Activated naive CD4-positive, alpha-beta T cell treated with anti-CD3 and anti-CD28 coated beads, Interleukin-2, amount 10 ng/mL, durations not matched to agents 7 days and 5 days (primary cell): Measurements from ENCODE around the gene DCC.

ENCODE experiments used
- CTCF ChIA-PET: fragments of 350-600 bp; sonication (Branson Sonifier 250); formaldehyde crosslinking; loops from one replicate; lab custom pipeline; 2021; ENCODE audit warnings: antibody characterized with exemption; lab: Charles Lee
- DNase-seq: peaks from one replicate; pipeline ENCODE4 v3.0.0-alpha.2; 2020
- H3K27ac Mint-ChIP-seq: one replicate; pipeline ENCODE4 v1.8.0; 2021; ENCODE audit warnings: mild to moderate bottlenecking, moderate library complexity, mixed read lengths
- H3K27me3 Mint-ChIP-seq: one replicate; pipeline ENCODE4 v1.8.0; 2021; ENCODE audit warnings: mild to moderate bottlenecking, mixed read lengths
- H3K36me3 Mint-ChIP-seq: one replicate; pipeline ENCODE4 v1.8.0; 2021; ENCODE audit warnings: mixed read lengths
- H3K4me1 Mint-ChIP-seq: one replicate; pipeline ENCODE4 v1.8.0; 2021; ENCODE audit warnings: mixed read lengths
- H3K4me3 Mint-ChIP-seq: one replicate; pipeline ENCODE4 v1.8.0; 2021; ENCODE audit warnings: mild to moderate bottlenecking, moderate library complexity, mixed read lengths
- H3K9me3 Mint-ChIP-seq: one replicate; pipeline ENCODE4 v1.8.0; 2021; ENCODE audit warnings: mixed read lengths

The DCC gene

GRCh38 chr18:52519021-52519420, 179.0 kb downstream of the DCC start:
- CTCF ChIA-PET = no interaction called here
- H3K9me3 Mint-ChIP-seq = no peaks in the 10 kb centered on the region
- H3K36me3 Mint-ChIP-seq = no peaks in the 10 kb centered on the region
- H3K27me3 Mint-ChIP-seq = no peaks in the 10 kb centered on the region
- H3K4me3 Mint-ChIP-seq = no peak overlapping the region
- no peak for DNase-seq
- H3K27ac Mint-ChIP-seq = no peak overlapping the region
- H3K4me1 Mint-ChIP-seq = no peaks in the 10 kb centered on the region

- Mint-ChIP-seq H3K9me3 (no peaks in the 10 kb centered on the region), H3K4me3 (no peak overlapping the region), H3K36me3 (no peaks in the 10 kb centered on the region), H3K4me1 (no peaks in the 10 kb centered on the region), H3K27me3 (no peaks in the 10 kb centered on the region), H3K27ac (no peak overlapping the region)
- CTCF ChIA-PET = no interaction called here
- DNase-seq = no peak
These were observed 183.6 kb downstream of the DCC start for GRCh38 chr18:52523566-52523965.

- no peaks in the 10 kb centered on the region for H3K9me3 Mint-ChIP-seq
These were observed 191.8 kb downstream of the DCC start for GRCh38 chr18:52531836-52532235.

GRCh38 chr18:52536039-52536438, 196.0 kb downstream of the DCC start:
- Mint-ChIP-seq H3K4me1 (no peaks in the 10 kb centered on the region), H3K27me3 (no peaks in the 10 kb centered on the region), H3K36me3 (no peaks in the 10 kb centered on the region), H3K27ac (no peak overlapping the region), H3K9me3 (peaks cover 2% of the 10 kb centered on the region), H3K4me3 (no peak overlapping the region)
- CTCF ChIA-PET = no interaction called here
- DNase-seq = no peak

More at GRCh38 chr18:52531836-52532235, 191.8 kb downstream of the DCC start:
- H3K36me3 Mint-ChIP-seq = no peaks in the 10 kb centered on the region
- H3K27ac Mint-ChIP-seq = no peak overlapping the region
- CTCF ChIA-PET = no interaction called here
- no peak overlapping the region for H3K4me3 Mint-ChIP-seq
- no peaks in the 10 kb centered on the region for H3K27me3 Mint-ChIP-seq
- H3K4me1 Mint-ChIP-seq = no peaks in the 10 kb centered on the region
- no peak for DNase-seq

GRCh38 chr18:52537261-52537660, 197.3 kb downstream of the DCC start:
- no peak overlapping the region for H3K4me3 Mint-ChIP-seq
- no peaks in the 10 kb centered on the region for H3K36me3 Mint-ChIP-seq
- no peaks in the 10 kb centered on the region for H3K4me1 Mint-ChIP-seq
- CTCF ChIA-PET = no interaction called here
- no peaks in the 10 kb centered on the region for H3K27me3 Mint-ChIP-seq
- no peak overlapping the region for H3K27ac Mint-ChIP-seq
- H3K9me3 Mint-ChIP-seq = peaks cover 2% of the 10 kb centered on the region
- no peak for DNase-seq

- DNase-seq = no peak
- Mint-ChIP-seq H3K27ac (no peak overlapping the region), H3K4me1 (no peaks in the 10 kb centered on the region)
These were observed 201.1 kb downstream of the DCC start for GRCh38 chr18:52541056-52541455.

GRCh38 chr18:52544086-52544485, 204.1 kb downstream of the DCC start:
- no peaks in the 10 kb centered on the region for H3K4me1 Mint-ChIP-seq
- H3K4me3 Mint-ChIP-seq = no peak overlapping the region
- no peaks in the 10 kb centered on the region for H3K36me3 Mint-ChIP-seq
- no peak for DNase-seq
- H3K27me3 Mint-ChIP-seq = no peaks in the 10 kb centered on the region
- CTCF ChIA-PET = no interaction called here
- peaks cover 2% of the 10 kb centered on the region for H3K9me3 Mint-ChIP-seq
- no peak overlapping the region for H3K27ac Mint-ChIP-seq

More at GRCh38 chr18:52541056-52541455, 201.1 kb downstream of the DCC start:
- Mint-ChIP-seq H3K4me3 (no peak overlapping the region), H3K27me3 (no peaks in the 10 kb centered on the region), H3K9me3 (peaks cover 2% of the 10 kb centered on the region), H3K36me3 (no peaks in the 10 kb centered on the region)
- CTCF ChIA-PET = no interaction called here

- no peaks in the 10 kb centered on the region for H3K36me3 Mint-ChIP-seq
- H3K27me3 Mint-ChIP-seq = no peaks in the 10 kb centered on the region
- H3K4me3 Mint-ChIP-seq = no peak overlapping the region
- H3K27ac Mint-ChIP-seq = no peak overlapping the region
- CTCF ChIA-PET = no interaction called here
- no peaks in the 10 kb centered on the region for H3K9me3 Mint-ChIP-seq
- H3K4me1 Mint-ChIP-seq = no peaks in the 10 kb centered on the region
- no peak for DNase-seq
These were observed 206.8 kb downstream of the DCC start for GRCh38 chr18:52546686-52547346.

GRCh38 chr18:52553441-52553840, 213.4 kb downstream of the DCC start:
- Mint-ChIP-seq H3K27me3 (no peaks in the 10 kb centered on the region), H3K9me3 (no peaks in the 10 kb centered on the region), H3K36me3 (no peaks in the 10 kb centered on the region), H3K4me3 (no peak overlapping the region), H3K4me1 (no peaks in the 10 kb centered on the region), H3K27ac (no peak overlapping the region)
- DNase-seq = no peak
- CTCF ChIA-PET = no interaction called here

- H3K4me1 Mint-ChIP-seq = no peaks in the 10 kb centered on the region
- H3K27ac Mint-ChIP-seq = no peak overlapping the region
- no peaks in the 10 kb centered on the region for H3K36me3 Mint-ChIP-seq
These were observed 214.2 kb downstream of the DCC start for GRCh38 chr18:52554180-52554579.

GRCh38 chr18:52567360-52567759, 227.4 kb downstream of the DCC start:
- Mint-ChIP-seq H3K27ac (no peak overlapping the region), H3K4me1 (no peaks in the 10 kb centered on the region), H3K4me3 (no peak overlapping the region), H3K9me3 (peaks cover 4% of the 10 kb centered on the region), H3K36me3 (no peaks in the 10 kb centered on the region), H3K27me3 (no peaks in the 10 kb centered on the region)
- DNase-seq = no peak
- CTCF ChIA-PET = no interaction called here

More at GRCh38 chr18:52554180-52554579, 214.2 kb downstream of the DCC start:
- no peak for DNase-seq
- H3K9me3 Mint-ChIP-seq = no peaks in the 10 kb centered on the region
- H3K27me3 Mint-ChIP-seq = no peaks in the 10 kb centered on the region
- H3K4me3 Mint-ChIP-seq = no peak overlapping the region
- CTCF ChIA-PET = no interaction called here

- Mint-ChIP-seq H3K27ac (no peak overlapping the region), H3K4me1 (no peaks in the 10 kb centered on the region), H3K4me3 (no peak overlapping the region), H3K36me3 (no peaks in the 10 kb centered on the region), H3K9me3 (peaks cover 3% of the 10 kb centered on the region), H3K27me3 (no peaks in the 10 kb centered on the region)
- CTCF ChIA-PET = no interaction called here
- no peak for DNase-seq
These were observed 229.5 kb downstream of the DCC start for GRCh38 chr18:52569492-52569891.

- H3K27me3 Mint-ChIP-seq = no peaks in the 10 kb centered on the region
- H3K9me3 Mint-ChIP-seq = peaks cover 3% of the 10 kb centered on the region
- H3K4me3 Mint-ChIP-seq = no peak overlapping the region
- no peaks in the 10 kb centered on the region for H3K4me1 Mint-ChIP-seq
- CTCF ChIA-PET = interaction anchor here (0.9 kb wide), 1 partner anchor 9 kb away, joined by 3 read pairs; no protein-coding TSS in a partner anchor
- no peak overlapping the region for H3K27ac Mint-ChIP-seq
- DNase-seq = no peak
- no peaks in the 10 kb centered on the region for H3K36me3 Mint-ChIP-seq
These were observed 231.0 kb downstream of the DCC start for GRCh38 chr18:52570975-52571374.

- H3K27me3 Mint-ChIP-seq = no peaks in the 10 kb centered on the region
- no peaks in the 10 kb centered on the region for H3K4me1 Mint-ChIP-seq
- CTCF ChIA-PET = no interaction called here
- no peak overlapping the region for H3K4me3 Mint-ChIP-seq
- H3K36me3 Mint-ChIP-seq = no peaks in the 10 kb centered on the region
- no peak overlapping the region for H3K27ac Mint-ChIP-seq
- DNase-seq = no peak
- peaks cover 3% of the 10 kb centered on the region for H3K9me3 Mint-ChIP-seq
These were observed 232.3 kb downstream of the DCC start for GRCh38 chr18:52572036-52573000.

GRCh38 chr18:52577795-52578194, 237.8 kb downstream of the DCC start:
- no peaks in the 10 kb centered on the region for H3K9me3 Mint-ChIP-seq
- CTCF ChIA-PET = no interaction called here
- H3K4me1 Mint-ChIP-seq = no peaks in the 10 kb centered on the region
- no peaks in the 10 kb centered on the region for H3K36me3 Mint-ChIP-seq
- no peaks in the 10 kb centered on the region for H3K27me3 Mint-ChIP-seq
- H3K27ac Mint-ChIP-seq = no peak overlapping the region
- H3K4me3 Mint-ChIP-seq = no peak overlapping the region
- no peak for DNase-seq
